ENCODE measurements around the gene CAD.

Gene CAD

GRCh38 chr2:27177441-27178351, 39.5 kb upstream of the CAD start:
- Histone ChIP-seq H3K4me1 (no peaks in the 10 kb centered on the region), H3K27me3 (no peaks in the 10 kb centered on the region), H3K4me3 (ENCODE audit: low read depth, low read length) (no peak overlapping the region), H3K36me3 (no peaks in the 10 kb centered on the region), H3K9me3 (no peaks in the 10 kb centered on the region)
- no peak for DNase-seq
- no peak for TF ChIP-seq CTCF (IDR thresholded peaks at IDR 0.05; ENCODE audit: low read depth, low read length)

GRCh38 chr2:27178469-27178868, 38.7 kb upstream of the CAD start:
- TF ChIP-seq CTCF (IDR thresholded peaks at IDR 0.05; ENCODE audit: low read depth, low read length): no peak
- H3K27me3 ChIP-seq: no peaks in the 10 kb centered on the region

GRCh38 chr2:27179344-27180000, 37.7 kb upstream of the CAD start:
- no peak for TF ChIP-seq CTCF (IDR thresholded peaks at IDR 0.05; ENCODE audit: low read depth, low read length)
- H3K4me1 ChIP-seq: peaks cover 3% of the 10 kb centered on the region; the same call in 1 of the 2 replicates
- H3K36me3 ChIP-seq: no peaks in the 10 kb centered on the region
- no peak for DNase-seq
- H3K9me3 ChIP-seq: no peaks in the 10 kb centered on the region
- H3K4me3 ChIP-seq (ENCODE audit: low read depth, low read length): no peak overlapping the region
- H3K27me3 ChIP-seq: no peaks in the 10 kb centered on the region

More at GRCh38 chr2:27178469-27178868, 38.7 kb upstream of the CAD start:
- no peaks in the 10 kb centered on the region for H3K9me3 ChIP-seq
- no peak overlapping the region for H3K4me3 ChIP-seq (ENCODE audit: low read depth, low read length)
- no peaks in the 10 kb centered on the region for H3K36me3 ChIP-seq
- no peaks in the 10 kb centered on the region for H3K4me1 ChIP-seq
- no peak for DNase-seq

- Histone ChIP-seq H3K27me3 (no peaks in the 10 kb centered on the region), H3K9me3 (no peaks in the 10 kb centered on the region), H3K4me3 (ENCODE audit: low read depth, low read length) (no peak overlapping the region), H3K36me3 (no peaks in the 10 kb centered on the region), H3K4me1 (peaks cover 11% of the 10 kb centered on the region)
- no peak for TF ChIP-seq CTCF (IDR thresholded peaks at IDR 0.05; ENCODE audit: low read depth, low read length)
- DNase-seq: no peak
Measured at GRCh38 chr2:27182346-27182745, 34.8 kb upstream of the CAD start.

- no peak overlapping the region for H3K4me3 ChIP-seq (ENCODE audit: low read depth, low read length)
- no peaks in the 10 kb centered on the region for H3K36me3 ChIP-seq
- TF ChIP-seq CTCF (IDR thresholded peaks at IDR 0.05; ENCODE audit: low read depth, low read length): no peak
- no peaks in the 10 kb centered on the region for H3K27me3 ChIP-seq
- no peaks in the 10 kb centered on the region for H3K9me3 ChIP-seq
- no peak for DNase-seq
- peaks cover 11% of the 10 kb centered on the region for H3K4me1 ChIP-seq
Measured at GRCh38 chr2:27184115-27184514, 33.1 kb upstream of the CAD start.

Measured in BE2C (cell line).